Eye (tissue), 1 donor: ENCODE measurements around the gene SLC35B2.

Source experiments
- DNase-seq: peaks from one replicate; pipeline ENCODE4 v3.0.0-alpha.2; 2015

Gene SLC35B2

GRCh38 chr6:44266347-44266746, 9.0 kb upstream of the SLC35B2 start:
- DNase-seq = no peak

- DNase-seq = no peak
Measured at GRCh38 chr6:44265722-44266233, 8.4 kb upstream of the SLC35B2 start.

GRCh38 chr6:44265007-44265721, 7.8 kb upstream of the SLC35B2 start, which contains the start of gene NFKBIE:
NFKBIE (minus strand) TSS chr6:44265551; CDS start chr6:44265346, 205 bp downstream.
- peak; percentile 96 for DNase-seq

- peak; percentile 35 for DNase-seq
Measured at GRCh38 chr6:44264154-44265006, 7.1 kb upstream of the SLC35B2 start.

- DNase-seq = no peak
Measured at GRCh38 chr6:44263354-44264100, 6.2 kb upstream of the SLC35B2 start.

GRCh38 chr6:44262467-44263353, 5.4 kb upstream of the SLC35B2 start:
- no peak for DNase-seq

- no peak for DNase-seq
Measured at GRCh38 chr6:44261581-44261980, 4.3 kb upstream of the SLC35B2 start.

GRCh38 chr6:44260451-44261297, 3.3 kb upstream of the SLC35B2 start:
- no peak for DNase-seq

- DNase-seq = no peak
Measured at GRCh38 chr6:44260011-44260410, 2.7 kb upstream of the SLC35B2 start.

- DNase-seq = no peak
Measured at GRCh38 chr6:44258921-44259320, 1.6 kb upstream of the SLC35B2 start.

- DNase-seq = no peak
Measured at GRCh38 chr6:44258325-44258863, 1.1 kb upstream of the SLC35B2 start.

- no peak for DNase-seq
Measured at GRCh38 chr6:44257753-44258324, 511 bp upstream of the SLC35B2 start.

GRCh38 chr6:44256775-44257024, 628 bp downstream of the SLC35B2 start:
- DNase-seq = no peak

GRCh38 chr6:44255871-44256774, 1.2 kb downstream of the SLC35B2 start:
- no peak for DNase-seq

GRCh38 chr6:44255105-44255808, 2.1 kb downstream of the SLC35B2 start:
- no peak for DNase-seq

GRCh38 chr6:44254191-44255104, 2.9 kb downstream of the SLC35B2 start:
- DNase-seq = no peak

GRCh38 chr6:44253307-44254101, 3.8 kb downstream of the SLC35B2 start:
- DNase-seq = no peak
